ENCODE results near the gene MAJIN. TPM values are rescaled to one million over a fixed set of nuclear protein-coding genes. Genes with fewer than 3 reads are reported as not detected.
A peak's percentile ranks its signal among the peaks of the same experiment; 100 is the strongest.

MAJIN gene
- total RNA-seq, 2 donors from 2014 or later: 0.45 TPM; not detected in 1

DNA sequence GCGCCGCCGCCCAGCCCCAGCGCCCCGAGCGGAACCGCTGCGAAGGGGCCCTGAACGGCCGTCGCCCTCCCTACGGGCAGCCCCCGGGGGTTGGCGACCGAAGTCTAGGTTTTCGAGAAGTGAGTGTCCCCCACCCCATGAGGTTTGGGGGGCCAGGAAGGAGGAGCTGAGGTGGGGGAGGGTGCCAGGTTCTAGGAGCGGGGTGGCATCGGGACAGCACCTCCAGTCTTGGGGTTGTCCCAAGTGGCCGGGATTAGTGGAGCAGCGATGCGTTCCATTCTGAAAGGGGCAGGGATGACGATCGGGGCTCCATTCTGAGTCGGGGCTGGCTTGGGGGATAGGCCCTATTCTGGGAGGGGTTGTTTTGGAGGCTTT, 47.0 kb downstream of the MAJIN start:
- Mint-ChIP-seq H3K36me3 (no peaks in the 10 kb centered on the region), H3K27ac (peak overlapping the region; percentile 70 to 75), H3K9me3 (no peaks in the 10 kb centered on the region)
- ATAC-seq: peak in 1 of 2 donors; percentile 49
- no peak for DNase-seq (ENCODE audit: low spot score in 2 of 2)

DNA sequence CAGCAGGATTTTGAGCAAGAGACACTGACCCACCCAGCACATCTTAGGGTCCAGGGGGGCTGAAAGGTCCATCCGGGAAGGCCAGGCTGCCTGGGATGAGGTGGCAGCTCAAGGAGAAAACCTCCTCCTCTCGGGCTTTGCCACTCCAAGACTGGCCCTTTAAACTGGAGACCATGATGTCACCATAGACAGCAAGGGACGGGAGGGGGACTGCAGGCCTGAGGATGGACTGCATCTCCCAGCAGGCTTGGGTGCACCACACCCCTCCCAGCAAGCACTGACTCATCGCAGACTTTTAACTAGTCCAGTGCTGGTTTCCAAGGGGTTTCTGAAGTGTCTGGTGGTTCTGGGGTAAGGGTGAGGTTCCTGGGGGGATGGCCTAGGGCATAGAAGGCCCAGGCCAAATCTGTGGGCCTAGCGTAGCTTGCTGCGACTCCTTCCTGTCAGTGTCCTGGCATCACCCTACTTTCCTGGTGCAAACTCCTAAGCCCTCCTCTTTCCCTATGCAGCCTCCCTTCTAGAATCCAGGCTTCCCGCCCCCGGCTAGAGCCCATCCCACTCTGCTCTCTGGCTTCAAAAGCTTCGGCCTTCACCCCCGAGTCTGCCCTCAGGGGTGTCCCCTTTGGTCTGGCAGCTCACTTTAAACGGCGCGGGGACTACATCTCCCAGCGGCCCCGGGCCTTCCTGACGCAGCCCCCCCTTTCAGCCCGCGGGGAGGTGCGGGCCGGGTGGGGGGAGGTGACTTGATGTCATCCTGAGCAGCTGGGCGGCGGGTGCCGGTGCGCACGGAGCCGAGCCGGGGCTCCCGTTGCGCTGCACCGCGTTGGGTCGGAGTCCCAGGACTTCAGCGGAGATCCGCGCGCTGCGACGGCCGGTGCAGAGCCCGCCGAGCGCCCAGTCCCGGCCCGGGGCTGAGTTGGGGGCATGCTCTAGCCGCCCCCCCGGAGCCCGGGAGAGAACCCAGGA, 47.7 kb downstream of the MAJIN start, which contains the start of gene PPP2R5B:
Gene PPP2R5B, plus strand, starts transcription at position 746 of the 966 bp plus-strand sequence. CDS start 1,046 bp downstream, outside the sequence.
- DNase-seq (ENCODE audit: low spot score in 2 of 2) (peak; percentile 81 to 88), ATAC-seq (peak; percentile 90 to 94)
- Mint-ChIP-seq H3K27ac (peak within 1 kb of the TSS; percentile 70 to 99), H3K36me3 (no peaks in the 10 kb centered on the region), H3K9me3 (no peaks in the 10 kb centered on the region)

DNA sequence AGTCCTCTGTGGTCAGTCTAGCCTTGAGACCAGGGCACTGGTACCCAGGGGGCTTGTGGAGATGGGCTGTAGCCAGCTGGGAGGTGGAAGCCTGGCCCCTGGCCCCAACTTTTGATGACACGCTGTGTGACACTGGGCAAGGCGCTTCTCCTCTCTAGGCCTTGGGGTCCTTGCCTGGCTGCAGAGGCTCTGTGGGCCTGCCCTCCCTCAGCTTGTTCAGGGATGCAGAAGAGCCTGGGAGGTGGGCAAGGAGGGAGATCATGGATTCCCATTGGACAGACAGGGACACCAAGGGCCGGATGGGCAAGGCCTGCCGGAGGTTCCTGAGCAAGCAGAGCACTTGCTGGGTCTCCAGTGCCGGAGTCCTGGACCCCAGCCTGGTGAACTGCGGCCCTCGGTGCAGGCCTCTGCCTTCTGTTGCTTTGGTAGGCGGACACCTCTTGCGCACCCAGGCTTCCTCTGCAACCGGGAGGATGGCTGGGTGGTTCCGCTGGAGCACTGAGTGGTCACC, 48.7 kb downstream of the MAJIN start:
- DNase-seq (ENCODE audit: low spot score in 2 of 2) (no peak), ATAC-seq (no peak)
- H3K36me3 Mint-ChIP-seq: no peaks in the 10 kb centered on the region
- H3K9me3 Mint-ChIP-seq: no peaks in the 10 kb centered on the region
- peak overlapping the region in 1 of 2 donors; percentile 50 for H3K27ac Mint-ChIP-seq

DNA sequence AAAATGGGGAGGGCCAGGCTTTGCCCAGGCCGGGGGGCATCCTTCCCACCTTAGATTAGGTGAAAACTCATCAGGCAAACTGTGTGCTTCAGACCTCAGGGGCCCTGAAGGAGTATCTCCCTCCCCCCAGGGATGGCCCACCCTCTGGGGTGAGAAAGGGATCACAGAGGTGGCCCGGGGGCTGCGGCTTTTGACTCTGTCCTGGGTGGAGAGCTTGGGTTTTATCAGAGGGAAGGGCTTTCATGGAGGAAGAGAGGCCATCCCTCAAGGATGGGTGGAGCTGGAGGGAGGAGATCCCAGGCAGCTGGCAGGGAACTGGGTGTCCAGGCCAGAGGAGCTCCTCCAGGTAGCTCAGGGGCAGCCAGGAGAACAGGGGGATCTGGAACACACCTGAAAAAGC, 50.5 kb downstream of the MAJIN start:
- Mint-ChIP-seq H3K36me3 (no peaks in the 10 kb centered on the region), H3K9me3 (no peaks in the 10 kb centered on the region), H3K27ac (peak overlapping the region in 1 of 2 donors; percentile 36)
- ATAC-seq (no peak), DNase-seq (ENCODE audit: low spot score in 2 of 2) (no peak)

DNA sequence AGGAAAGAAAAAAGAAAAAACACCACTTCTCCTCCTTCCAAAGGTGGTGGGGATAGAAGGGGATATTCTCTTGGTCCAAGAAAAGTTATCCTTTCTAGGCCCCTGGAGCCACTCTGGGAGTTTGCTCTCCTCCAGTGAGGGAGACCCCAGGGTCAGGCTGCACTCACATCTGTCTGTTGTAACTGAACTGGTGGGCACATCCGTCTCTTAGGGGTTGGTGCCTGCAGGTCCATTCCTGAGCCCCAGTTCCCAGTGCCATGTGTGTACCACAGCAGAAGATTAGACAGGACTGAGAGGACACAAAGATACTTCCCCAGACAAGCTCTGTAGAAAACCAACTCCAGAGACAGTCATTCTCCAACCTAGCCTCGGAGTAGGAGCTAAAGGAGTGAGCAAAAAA, 51.8 kb downstream of the MAJIN start:
- no peak for DNase-seq (ENCODE audit: low spot score in 2 of 2)
- no peak overlapping the region for H3K27ac Mint-ChIP-seq
- H3K9me3 Mint-ChIP-seq: no peaks in the 10 kb centered on the region
- no peaks in the 10 kb centered on the region for H3K36me3 Mint-ChIP-seq
- ATAC-seq: no peak

DNA sequence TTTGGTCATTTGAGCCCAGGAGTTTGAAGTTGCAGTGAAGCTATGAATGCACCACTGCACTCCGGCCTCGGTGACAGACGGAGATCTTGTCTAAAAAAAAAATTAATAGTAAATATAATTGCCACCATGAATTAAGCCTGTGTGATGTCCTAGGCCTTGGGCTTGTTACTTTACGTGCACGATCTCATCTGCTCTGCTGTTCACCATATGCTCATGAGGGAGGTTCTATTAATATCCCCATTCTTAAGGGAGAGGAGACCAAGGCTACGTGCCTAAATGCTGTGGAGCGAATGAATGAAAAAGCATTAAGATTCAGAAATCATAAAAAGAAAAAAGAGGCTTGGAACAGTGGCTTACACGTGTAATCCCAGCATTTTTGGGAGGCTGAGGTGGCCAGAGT, 52.3 kb downstream of the MAJIN start:
- H3K27ac Mint-ChIP-seq: no peak overlapping the region
- no peaks in the 10 kb centered on the region for H3K9me3 Mint-ChIP-seq
- ATAC-seq (no peak), DNase-seq (ENCODE audit: low spot score in 2 of 2) (no peak)
- no peaks in the 10 kb centered on the region for H3K36me3 Mint-ChIP-seq

DNA sequence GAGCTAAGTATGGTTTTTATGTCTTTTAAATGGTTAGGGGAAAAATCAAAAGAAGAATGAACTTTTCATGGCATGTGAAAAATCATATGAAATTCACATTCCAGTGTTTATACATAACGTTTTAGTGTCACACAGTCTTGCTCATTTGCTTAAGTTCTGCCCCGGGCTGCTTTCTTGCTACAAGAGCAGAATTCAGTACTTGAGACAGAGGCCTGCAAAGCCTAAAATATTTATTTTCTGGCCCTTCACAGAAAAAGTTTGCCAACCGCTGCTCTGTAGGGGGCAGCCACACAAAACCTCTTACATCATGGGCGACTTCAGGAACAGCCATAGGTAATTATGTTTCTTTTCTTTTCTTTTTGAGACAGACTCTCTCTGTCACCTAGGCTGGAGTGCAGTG, 53.9 kb downstream of the MAJIN start:
- no peak for DNase-seq (ENCODE audit: low spot score in 2 of 2)
- ATAC-seq: no peak
- Mint-ChIP-seq H3K27ac (peak overlapping the region; percentile 92 to 96), H3K9me3 (no peaks in the 10 kb centered on the region), H3K36me3 (no peaks in the 10 kb centered on the region)

DNA sequence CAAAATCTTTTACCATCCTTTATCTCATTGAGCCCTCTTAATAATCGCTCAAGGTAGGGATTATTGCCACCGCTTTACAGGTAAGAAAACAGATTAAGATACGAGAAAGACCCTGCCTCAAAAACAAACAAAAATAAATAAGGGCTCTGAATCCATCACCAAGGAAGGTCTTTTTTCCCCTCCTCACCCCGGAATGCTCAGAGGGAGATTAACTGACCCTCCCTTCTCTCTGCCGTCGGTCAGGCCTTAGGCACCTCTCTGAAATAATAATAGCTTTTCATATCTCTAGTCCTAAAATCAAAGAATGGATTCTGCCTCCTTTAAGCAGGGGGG, 54.3 kb downstream of the MAJIN start:
- Mint-ChIP-seq H3K9me3 (no peaks in the 10 kb centered on the region), H3K36me3 (no peaks in the 10 kb centered on the region), H3K27ac (peak overlapping the region; percentile 92 to 96)
- DNase-seq (ENCODE audit: low spot score in 2 of 2) (no peak), ATAC-seq (no peak)

DNA sequence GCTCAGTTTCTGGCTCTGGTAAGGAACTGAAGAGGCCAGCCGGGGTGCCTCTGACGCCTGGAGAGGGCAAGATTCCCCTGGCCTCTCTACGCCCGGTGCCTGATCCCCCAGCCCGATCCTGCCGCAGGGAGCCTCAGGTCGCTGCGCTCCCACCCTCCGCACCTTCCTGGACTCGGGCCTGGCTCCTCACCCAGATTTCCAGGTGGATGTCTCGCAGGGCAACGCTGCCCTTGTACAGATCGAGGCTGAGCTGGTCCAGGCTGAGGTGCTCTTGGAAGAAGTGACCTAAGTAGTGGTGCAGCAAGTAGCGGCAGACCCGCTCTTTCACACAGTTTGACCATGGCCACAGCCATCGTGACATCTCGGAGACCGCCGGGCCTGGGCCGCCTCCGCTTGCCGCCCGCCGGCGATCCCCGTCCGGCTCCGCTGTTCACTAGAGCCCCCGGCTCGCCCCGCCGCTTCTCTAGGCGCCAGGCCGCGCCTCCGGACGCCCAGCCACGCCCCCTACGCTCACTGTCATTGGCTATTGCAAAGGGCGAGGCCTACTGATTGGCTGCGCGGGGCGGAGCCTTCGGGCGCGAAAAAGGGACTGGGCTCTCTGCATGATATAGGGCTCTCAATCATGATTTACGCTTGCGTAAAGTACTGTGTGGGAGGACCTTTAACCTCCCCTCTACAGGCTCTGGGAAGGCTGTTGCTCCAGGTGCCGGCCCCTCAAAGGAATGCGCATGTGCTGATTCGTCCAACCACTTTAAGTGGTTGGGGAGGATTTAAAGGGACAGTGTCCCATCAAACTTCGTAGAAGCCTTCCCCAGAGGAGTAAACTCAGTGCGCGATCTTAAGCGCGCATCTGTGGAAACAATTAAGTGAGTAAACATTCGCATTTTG, 54.9 kb downstream of the MAJIN start, which contains the start of gene ATG2A:
Gene ATG2A, minus strand, starts transcription at position 435 of the 888 bp plus-strand sequence. Its CDS starts 74 bp downstream, at position 361.
- H3K9me3 Mint-ChIP-seq: no peaks in the 10 kb centered on the region
- DNase-seq (ENCODE audit: low spot score in 2 of 2) (peak; percentile 98 to 100), ATAC-seq (peak; percentile 98)
- H3K36me3 Mint-ChIP-seq: no peaks in the 10 kb centered on the region
- peak within 1 kb of the TSS; percentile 92 to 96 for H3K27ac Mint-ChIP-seq

DNA sequence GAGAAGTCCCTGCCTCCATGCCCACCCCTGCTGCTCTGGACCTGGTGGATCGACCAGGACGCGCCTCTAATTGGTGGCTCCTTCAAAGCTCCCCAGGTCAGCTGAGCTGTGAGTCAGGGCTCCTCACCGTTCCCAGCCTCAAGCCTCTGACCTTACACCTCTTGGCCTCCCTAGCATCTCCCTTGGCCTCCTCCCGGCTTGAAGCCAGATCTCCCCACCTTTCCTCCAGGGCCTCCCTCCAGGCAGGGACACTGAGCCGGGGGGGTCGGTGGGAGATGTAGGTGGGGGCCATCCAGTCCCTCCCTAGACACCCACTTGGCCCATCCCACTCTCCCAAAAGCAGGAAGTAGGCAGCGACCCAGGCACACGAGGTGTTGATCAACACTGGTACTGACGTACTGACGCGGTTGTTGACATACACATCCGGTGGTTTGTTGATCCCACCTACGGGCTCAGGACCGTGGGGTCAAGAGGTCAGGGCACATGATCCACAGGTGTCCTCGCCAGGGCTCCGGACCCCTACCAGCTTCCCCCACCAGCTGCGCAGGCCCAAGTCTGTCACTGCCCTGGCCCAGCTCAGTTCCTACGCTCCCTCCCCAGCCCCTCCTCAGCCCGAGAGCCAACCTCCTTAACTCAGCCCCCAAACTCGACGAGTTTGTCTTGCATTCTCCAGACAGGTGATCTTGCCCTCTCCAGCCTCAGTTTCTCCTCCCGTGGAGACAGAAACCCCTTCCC, 55.7 kb downstream of the MAJIN start:
- ATAC-seq (peak in 1 of 2 donors; percentile 3), DNase-seq (ENCODE audit: low spot score in 2 of 2) (peak in 1 of 2 donors; percentile 30)
- Mint-ChIP-seq H3K9me3 (no peaks in the 10 kb centered on the region), H3K36me3 (no peaks in the 10 kb centered on the region), H3K27ac (peak overlapping the region; percentile 92 to 96)

DNA sequence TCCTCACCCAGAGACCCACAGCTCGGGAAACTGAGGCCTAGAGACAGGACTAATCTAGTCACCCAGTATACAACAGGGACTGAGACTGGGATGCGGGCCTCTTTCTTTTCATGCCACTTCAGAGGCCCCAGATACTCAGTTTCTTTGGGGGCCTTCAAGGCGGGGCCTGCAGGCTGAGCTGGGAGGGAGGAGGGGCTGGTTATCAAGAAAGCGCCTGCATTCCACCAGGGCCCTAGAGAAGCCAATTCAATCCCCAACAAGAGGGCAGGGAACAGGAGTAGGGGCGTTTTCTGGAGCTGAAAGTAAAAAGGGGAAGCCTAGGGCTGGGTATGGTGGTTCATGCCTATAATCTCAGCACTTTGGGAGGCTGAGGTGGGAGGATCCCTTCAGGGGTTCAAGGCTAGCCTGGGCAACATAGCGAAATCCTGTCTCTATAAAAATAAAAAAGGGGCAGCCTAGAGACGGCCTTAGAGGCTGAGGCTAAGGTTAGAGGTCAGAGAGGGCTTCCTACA, 56.5 kb downstream of the MAJIN start:
- no peak for DNase-seq (ENCODE audit: low spot score in 2 of 2)
- Mint-ChIP-seq H3K27ac (peak overlapping the region in 1 of 2 donors; percentile 96), H3K36me3 (no peaks in the 10 kb centered on the region), H3K9me3 (no peaks in the 10 kb centered on the region)
- ATAC-seq: no peak

DNA sequence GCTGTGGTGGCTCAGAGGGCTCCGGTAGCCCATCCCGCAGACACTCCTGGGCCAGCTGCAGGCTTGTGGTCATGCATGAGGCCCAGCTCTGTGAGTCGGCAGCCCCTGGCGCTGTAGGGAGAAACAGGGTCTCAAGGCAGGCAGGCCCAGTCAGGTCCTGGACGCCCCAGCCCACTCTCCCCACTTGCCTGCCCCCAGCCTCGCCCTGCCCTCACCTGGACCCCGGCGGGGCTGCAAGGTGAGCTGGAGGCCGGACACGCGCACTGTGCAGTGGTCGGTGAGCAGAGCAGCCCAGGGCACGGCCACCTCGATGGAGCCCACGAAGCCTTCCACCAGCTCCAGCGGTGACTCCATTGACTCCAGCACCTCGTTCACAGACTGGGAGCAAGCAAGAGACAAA, 57.8 kb downstream of the MAJIN start:
- DNase-seq (ENCODE audit: low spot score in 2 of 2): no peak
- Mint-ChIP-seq H3K27ac (no peak overlapping the region), H3K36me3 (no peaks in the 10 kb centered on the region)

DNA sequence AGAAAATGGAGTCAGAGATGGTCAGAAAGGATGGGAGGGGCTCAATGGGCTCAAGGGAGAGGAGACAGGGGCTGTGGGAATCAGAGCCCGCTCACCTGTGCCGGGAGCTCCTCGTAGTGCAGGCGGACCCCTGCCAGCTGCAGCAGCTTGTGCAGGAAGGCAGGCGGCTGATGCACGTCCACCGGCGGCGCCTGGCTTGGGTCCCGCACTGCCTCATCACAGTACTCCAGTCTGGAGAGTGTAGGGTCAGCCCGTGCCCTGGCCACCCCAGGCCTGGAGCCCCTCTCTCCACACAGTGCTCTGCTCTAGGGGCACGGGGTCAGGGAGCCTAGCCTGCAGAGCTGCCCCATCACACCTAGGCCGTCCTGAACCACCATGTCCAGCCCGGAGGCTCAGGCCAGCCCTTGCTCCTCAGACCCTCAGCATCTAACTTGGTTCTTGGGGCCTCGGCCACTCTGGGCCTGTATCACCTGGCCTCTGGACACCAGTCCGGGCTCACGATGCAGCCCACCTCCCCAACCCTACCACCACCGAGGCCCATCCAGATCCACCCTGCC, 58.7 kb downstream of the MAJIN start:
- Mint-ChIP-seq H3K27ac (peak overlapping the region in 1 of 2 donors; percentile 22), H3K9me3 (no peaks in the 10 kb centered on the region), H3K36me3 (no peaks in the 10 kb centered on the region)
- DNase-seq (ENCODE audit: low spot score in 2 of 2) (no peak), ATAC-seq (no peak)

More for the DNA sequence above, 57.8 kb downstream of the MAJIN start:
- no peaks in the 10 kb centered on the region for H3K9me3 Mint-ChIP-seq
- no peak for ATAC-seq

DNA sequence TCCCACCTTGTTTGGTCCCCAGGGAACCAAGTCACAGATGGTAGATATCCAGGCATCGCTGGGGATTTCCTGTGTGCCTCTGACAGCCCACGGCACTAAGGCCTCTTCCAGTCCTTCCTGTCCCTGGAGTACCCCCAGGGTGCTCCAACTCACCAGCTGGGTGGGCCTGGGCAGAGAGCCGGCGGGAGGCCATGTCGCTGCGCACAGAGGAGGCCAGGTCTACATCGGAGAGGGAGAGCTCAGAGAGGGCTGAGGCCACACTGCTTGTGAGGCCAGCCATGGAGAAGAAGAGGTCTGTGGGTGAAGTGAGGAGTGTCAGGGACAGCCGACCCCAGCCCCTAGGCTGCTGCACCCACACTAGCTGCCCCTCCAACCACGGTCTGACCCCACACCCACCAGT, 60.2 kb downstream of the MAJIN start:
- Mint-ChIP-seq H3K9me3 (no peaks in the 10 kb centered on the region), H3K36me3 (no peaks in the 10 kb centered on the region), H3K27ac (peak overlapping the region in 1 of 2 donors; percentile 47)
- DNase-seq (ENCODE audit: low spot score in 2 of 2): no peak
- no peak for ATAC-seq

DNA sequence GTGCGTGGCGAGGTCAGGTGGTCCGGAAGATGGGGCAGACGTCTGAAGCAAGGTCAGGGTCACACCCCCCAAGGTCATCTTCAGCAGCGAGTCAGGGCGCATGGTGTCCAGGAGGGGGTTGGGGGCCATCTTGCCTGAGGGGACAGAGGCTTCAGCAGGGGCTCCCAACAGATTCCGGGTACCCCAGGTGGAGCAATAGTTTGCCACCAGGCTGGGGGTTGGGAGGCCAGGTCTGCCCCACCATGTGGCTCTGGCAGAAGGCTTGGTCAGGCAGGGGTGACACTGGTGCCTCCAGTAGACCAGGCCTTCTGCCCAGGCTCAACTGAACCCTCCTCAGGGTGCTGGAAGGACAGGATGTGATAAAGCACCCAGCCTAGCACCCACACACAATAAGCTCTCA, 60.8 kb downstream of the MAJIN start:
- Mint-ChIP-seq H3K9me3 (no peaks in the 10 kb centered on the region), H3K27ac (no peak overlapping the region), H3K36me3 (no peaks in the 10 kb centered on the region)
- ATAC-seq (no peak), DNase-seq (ENCODE audit: low spot score in 2 of 2) (no peak)

Measured in activated naive CD4-positive, alpha-beta T cell treated with anti-CD3 and anti-CD28 coated beads, Interleukin-2, amount 50 U/mL, for 72 hours (primary cell).